Neural progenitor cell (in vitro differentiated cells): ENCODE data around the gene PCCA. TPM values are rescaled to one million over a fixed set of nuclear protein-coding genes. Genes with fewer than 3 reads are reported as not detected.
"Not testable (repeated sequence)": the region's sequence is repeated elsewhere in the genome, so short reads cannot be mapped to it uniquely, and the experiment has no call there.

Experiments used
- DNase-seq: peaks from one replicate; pipeline ENCODE4 v3.0.0-alpha.2; 2016; ENCODE audit warnings: low spot score
- H2AFZ ChIP-seq: fragments of 200-600 bp; sonication (generic); replicated peaks from 2 replicates; pipeline ENCODE4 v1.6.1; 2016; ENCODE audit warnings: antibody characterized with exemption
- H3F3A ChIP-seq: fragments of 200-600 bp; sonication (generic); 2 replicates; pipeline ENCODE4 v1.6.1; 2016; ENCODE audit warnings: antibody characterized with exemption, low read depth
- H3K27ac ChIP-seq: fragments of 200-600 bp; sonication (generic); 2 replicates; pipeline ENCODE4 v1.5.1; 2016; ENCODE audit warnings: mild to moderate bottlenecking
- H3K27me3 ChIP-seq: fragments of 200-600 bp; sonication (generic); 2 replicates; pipeline ENCODE4 v1.6.1; 2016; ENCODE audit warnings: mild to moderate bottlenecking, moderate library complexity
- H3K36me3 ChIP-seq: fragments of 200-600 bp; sonication (generic); 2 replicates; pipeline ENCODE4 v1.5.1; 2016
- H3K4me1 ChIP-seq: fragments of 200-600 bp; sonication (generic); 2 replicates; pipeline ENCODE4 v1.6.1; 2016; ENCODE audit warnings: mixed run types
- H3K4me2 ChIP-seq: fragments of 200-600 bp; sonication (generic); 2 replicates; pipeline ENCODE4 v1.6.1; 2016
- H3K4me3 ChIP-seq: fragments of 200-600 bp; sonication (generic); 2 replicates; pipeline ENCODE4 v1.5.1; 2016
- H3K79me2 ChIP-seq: fragments of 200-600 bp; sonication (generic); 2 replicates; pipeline ENCODE4 v1.6.1; 2016; ENCODE audit warnings: low read depth
- H3K9ac ChIP-seq: fragments of 200-600 bp; sonication (generic); 2 replicates; pipeline ENCODE4 v1.6.1; 2016
- H3K9me3 ChIP-seq: fragments of 200-600 bp; sonication (generic); 2 replicates; pipeline ENCODE4 v1.5.1; 2016; ENCODE audit warnings: low read depth
- H4K20me1 ChIP-seq: fragments of 200-600 bp; sonication (generic); 2 replicates; pipeline ENCODE4 v1.6.1; 2016; ENCODE audit warnings: low read depth
- H3K27ac Mint-ChIP-seq: 3 replicates; pipeline ENCODE4 v1.8.0; 2021; ENCODE audit warnings: mixed read lengths
- H3K27me3 Mint-ChIP-seq: 2 replicates; pipeline ENCODE4 v1.8.0; 2022; ENCODE audit warnings: low read depth, mild to moderate bottlenecking, inconsistent platforms, moderate library complexity, mixed read lengths; ENCODE audit not compliant: insufficient read depth
- H3K36me3 Mint-ChIP-seq: 3 replicates; pipeline ENCODE4 v1.8.0; 2021; ENCODE audit warnings: mixed read lengths
- H3K4me1 Mint-ChIP-seq: 3 replicates; pipeline ENCODE4 v1.8.0; 2021; ENCODE audit warnings: mixed read lengths
- H3K4me3 Mint-ChIP-seq: 3 replicates; pipeline ENCODE4 v1.8.0; 2021; ENCODE audit warnings: mild to moderate bottlenecking, moderate library complexity, mixed read lengths
- H3K9me3 Mint-ChIP-seq: 3 replicates; pipeline ENCODE4 v1.8.0; 2020; ENCODE audit warnings: mixed read lengths
- EZH2 ChIP-seq: fragments of 200-600 bp; sonication (generic); IDR thresholded peaks from 2 replicates; pipeline ENCODE4 v1.6.1; 2017; ENCODE audit warnings: antibody characterized with exemption, mild to moderate bottlenecking, moderate library complexity
- EZH2phosphoT487 ChIP-seq: fragments of 200-600 bp; sonication (generic); IDR thresholded peaks from 2 replicates; pipeline ENCODE4 v1.6.1; 2017; ENCODE audit warnings: antibody characterized with exemption
- total RNA-seq: library from RNA; depleted of rRNA; stranded (reverse); fragments of >200 nt; gene quantifications from 2 replicates; pipeline ENCODE4 v1.2.3, GENCODE V29; 2015; ENCODE audit warnings: low replicate concordance
- TF ChIP-seq, protein P1 (sequence below): fragments of 200-600 bp; sonication (generic); IDR thresholded peaks from 2 replicates; pipeline ENCODE4 v1.5.1; 2017; ENCODE audit warnings: antibody characterized with exemption, mild to moderate bottlenecking

The PCCA gene
- total RNA-seq, 1 donor from 2014 or later, result 60.6 TPM

- H4K20me1 ChIP-seq, result peaks cover 4% of the 10 kb centered on the region
- H3F3A ChIP-seq, result peaks cover 31% of the 10 kb centered on the region
- no peak overlapping the region for H3K4me3 ChIP-seq
- Mint-ChIP-seq H3K27ac (no peak overlapping the region), H3K4me1 (peaks cover 3% of the 10 kb centered on the region), H3K36me3 (no peaks in the 10 kb centered on the region), H3K9me3 (no peaks in the 10 kb centered on the region), H3K27me3 (peaks cover 4% of the 10 kb centered on the region), H3K4me3 (no peak overlapping the region)
- H3K36me3 ChIP-seq, result no peaks in the 10 kb centered on the region
- H3K4me1 ChIP-seq, result peaks cover 25% of the 10 kb centered on the region
- H3K79me2 ChIP-seq, result no peaks in the 10 kb centered on the region
- no peak overlapping the region for H2AFZ ChIP-seq
- no peak overlapping the region for H3K27ac ChIP-seq
- TF ChIP-seq EZH2, result no peak
- TF ChIP-seq EZH2phosphoT487, result no peak
- TF ChIP-seq, protein P1, sequence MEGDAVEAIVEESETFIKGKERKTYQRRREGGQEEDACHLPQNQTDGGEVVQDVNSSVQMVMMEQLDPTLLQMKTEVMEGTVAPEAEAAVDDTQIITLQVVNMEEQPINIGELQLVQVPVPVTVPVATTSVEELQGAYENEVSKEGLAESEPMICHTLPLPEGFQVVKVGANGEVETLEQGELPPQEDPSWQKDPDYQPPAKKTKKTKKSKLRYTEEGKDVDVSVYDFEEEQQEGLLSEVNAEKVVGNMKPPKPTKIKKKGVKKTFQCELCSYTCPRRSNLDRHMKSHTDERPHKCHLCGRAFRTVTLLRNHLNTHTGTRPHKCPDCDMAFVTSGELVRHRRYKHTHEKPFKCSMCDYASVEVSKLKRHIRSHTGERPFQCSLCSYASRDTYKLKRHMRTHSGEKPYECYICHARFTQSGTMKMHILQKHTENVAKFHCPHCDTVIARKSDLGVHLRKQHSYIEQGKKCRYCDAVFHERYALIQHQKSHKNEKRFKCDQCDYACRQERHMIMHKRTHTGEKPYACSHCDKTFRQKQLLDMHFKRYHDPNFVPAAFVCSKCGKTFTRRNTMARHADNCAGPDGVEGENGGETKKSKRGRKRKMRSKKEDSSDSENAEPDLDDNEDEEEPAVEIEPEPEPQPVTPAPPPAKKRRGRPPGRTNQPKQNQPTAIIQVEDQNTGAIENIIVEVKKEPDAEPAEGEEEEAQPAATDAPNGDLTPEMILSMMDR, result no peak
- no peak overlapping the region for H3K9ac ChIP-seq
- no peak for DNase-seq
- no peaks in the 10 kb centered on the region for H3K9me3 ChIP-seq
- no peaks in the 10 kb centered on the region for H3K27me3 ChIP-seq
- H3K4me2 ChIP-seq, result peak overlapping the region; percentile 2
These were observed 20.6 kb upstream of the PCCA start for GRCh38 chr13:100068133-100068931.

DNA sequence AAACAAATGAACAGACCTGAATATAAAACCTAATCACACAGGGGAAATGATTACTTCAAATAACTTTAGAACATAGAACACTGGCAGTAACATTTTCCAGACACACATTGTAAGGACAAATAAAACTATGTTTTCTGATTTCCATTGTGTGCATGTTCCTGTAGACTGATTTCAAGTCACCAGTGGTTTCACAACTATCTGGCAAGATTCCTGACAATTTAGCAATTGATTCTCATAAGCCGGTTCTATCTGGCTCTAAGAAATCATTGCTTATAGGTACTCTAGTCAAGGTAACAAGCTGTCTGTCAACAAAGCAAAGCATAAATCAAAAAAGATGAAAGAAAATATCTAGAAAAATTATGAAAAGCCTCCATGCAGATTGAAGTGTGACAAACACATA is 19.6 kb upstream of the PCCA start:
- Mint-ChIP-seq H3K4me3 (no peak overlapping the region), H3K27me3 (peaks cover 4% of the 10 kb centered on the region)

GRCh38 chr13:100075700-100076587 is 12.9 kb upstream of the PCCA start:
- Histone ChIP-seq H3K27me3 (no peaks in the 10 kb centered on the region), H3K4me3 (no peak overlapping the region), H3K4me1 (no peaks in the 10 kb centered on the region), H3F3A (peaks cover 6% of the 10 kb centered on the region), H3K9ac (no peak overlapping the region), H3K79me2 (no peaks in the 10 kb centered on the region), H2AFZ (no peak overlapping the region), H3K27ac (no peak overlapping the region), H3K4me2 (no peak overlapping the region), H3K9me3 (no peaks in the 10 kb centered on the region), H4K20me1 (no peaks in the 10 kb centered on the region), H3K36me3 (no peaks in the 10 kb centered on the region)
- H3K4me3 Mint-ChIP-seq, result no peak overlapping the region
- peaks cover 2% of the 10 kb centered on the region for H3K36me3 Mint-ChIP-seq
- TF ChIP-seq EZH2, result no peak
- no peak for TF ChIP-seq EZH2phosphoT487
- TF ChIP-seq, protein P1, result no peak
- peaks cover 19% of the 10 kb centered on the region for H3K9me3 Mint-ChIP-seq
- H3K27ac Mint-ChIP-seq, result no peak overlapping the region
- peaks cover 2% of the 10 kb centered on the region for H3K4me1 Mint-ChIP-seq
- no peak for DNase-seq
- peaks cover 3% of the 10 kb centered on the region for H3K27me3 Mint-ChIP-seq

More for the DNA sequence above, 19.6 kb upstream of the PCCA start:
- H3K27ac ChIP-seq, result no peak overlapping the region
- no peaks in the 10 kb centered on the region for H3K27me3 ChIP-seq
- Mint-ChIP-seq H3K9me3 (no peaks in the 10 kb centered on the region), H3K36me3 (no peaks in the 10 kb centered on the region), H3K4me1 (no peaks in the 10 kb centered on the region), H3K27ac (no peak overlapping the region)
- H3K9me3 ChIP-seq, result no peaks in the 10 kb centered on the region
- H3F3A ChIP-seq, result peaks cover 22% of the 10 kb centered on the region
- peaks cover 2% of the 10 kb centered on the region for H4K20me1 ChIP-seq
- H3K4me1 ChIP-seq, result peaks cover 16% of the 10 kb centered on the region
- H2AFZ ChIP-seq, result no peak overlapping the region
- DNase-seq, result no peak
- TF ChIP-seq EZH2phosphoT487 (no peak), EZH2 (no peak)
- TF ChIP-seq, protein P1, result no peak
- H3K4me3 ChIP-seq, result no peak overlapping the region
- no peak overlapping the region for H3K4me2 ChIP-seq
- no peak overlapping the region for H3K9ac ChIP-seq
- H3K79me2 ChIP-seq, result no peaks in the 10 kb centered on the region
- H3K36me3 ChIP-seq, result no peaks in the 10 kb centered on the region

GRCh38 chr13:100079003-100079402 is 9.9 kb upstream of the PCCA start:
- not testable (repeated sequence) for H4K20me1 ChIP-seq, H3K27me3 Mint-ChIP-seq, H3K4me1 ChIP-seq, H3K79me2 ChIP-seq, H2AFZ ChIP-seq, H3K9me3 ChIP-seq, H3K27ac ChIP-seq, H3K4me2 ChIP-seq, H3K36me3 Mint-ChIP-seq, H3K27ac Mint-ChIP-seq, DNase-seq, H3K27me3 ChIP-seq, H3K9ac ChIP-seq, H3K4me3 ChIP-seq, H3F3A ChIP-seq, H3K4me1 Mint-ChIP-seq, H3K36me3 ChIP-seq
- Mint-ChIP-seq H3K4me3 (peak overlapping the region; percentile 82), H3K9me3 (peaks cover 19% of the 10 kb centered on the region)

GRCh38 chr13:100083401-100083800 is 5.5 kb upstream of the PCCA start:
- Histone ChIP-seq H3K79me2 (peaks cover 19% of the 10 kb centered on the region), H3K4me1 (peaks cover 14% of the 10 kb centered on the region), H3F3A (peaks cover 12% of the 10 kb centered on the region)
- not testable (repeated sequence) for H2AFZ ChIP-seq, H3K4me2 ChIP-seq, H3K27ac ChIP-seq, H3K27ac Mint-ChIP-seq, H3K27me3 Mint-ChIP-seq, H3K36me3 Mint-ChIP-seq, H3K9me3 Mint-ChIP-seq, H3K4me3 ChIP-seq, H3K27me3 ChIP-seq, H4K20me1 ChIP-seq, H3K4me3 Mint-ChIP-seq, DNase-seq, H3K9me3 ChIP-seq, H3K36me3 ChIP-seq, H3K9ac ChIP-seq
- peaks cover 10% of the 10 kb centered on the region for H3K4me1 Mint-ChIP-seq
